Keratinocyte (primary cell): Measurements from ENCODE around the gene SLC4A2. TPM values are rescaled to one million over a fixed set of nuclear protein-coding genes. Genes with fewer than 3 reads are reported as not detected.

Experiments used
- DNase-seq: peaks from one replicate; pipeline ENCODE4 v3.0.0-alpha.2; 2011; ENCODE audit warnings: low read depth, missing footprints, low spot score
- FAIRE-seq: peaks from 2 replicates; lab custom pipeline; 2011; peaks lifted over from hg19 to GRCh38; lab: Jason Lieb, UNC
- H2AFZ ChIP-seq: 2 replicates; pipeline ENCODE4 v1.6.0; 2012; ENCODE audit warnings: low read length, control low read depth, inconsistent platforms; ENCODE audit not compliant: control insufficient read depth
- H3K27ac ChIP-seq: 2 replicates; pipeline ENCODE4 v1.5.1; 2011; ENCODE audit warnings: low read length; ENCODE audit not compliant: control insufficient read depth, insufficient read depth
- H3K27me3 ChIP-seq: 3 replicates; pipeline ENCODE4 v1.6.0; 2011; ENCODE audit warnings: low read length; ENCODE audit not compliant: control insufficient read depth, insufficient read depth; ENCODE audit errors: extremely low read depth
- H3K36me3 ChIP-seq, 2 experiments: 2 replicates in 1 of 2; 3 replicates in 1 of 2; pipeline ENCODE4 v1.5.1; 2011; ENCODE audit warnings: low read length in 2 of 2, mild to moderate bottlenecking in 1 of 2; ENCODE audit not compliant: control insufficient read depth in 2 of 2, insufficient read depth in 2 of 2; ENCODE audit errors: extremely low read depth in 1 of 2
- H3K4me1 ChIP-seq: 3 replicates; pipeline ENCODE4 v1.5.1; 2011; ENCODE audit warnings: low read length; ENCODE audit not compliant: control insufficient read depth, insufficient read depth; ENCODE audit errors: extremely low read depth
- H3K4me2 ChIP-seq: 3 replicates; pipeline ENCODE4 v1.6.0; 2011; ENCODE audit warnings: low read depth, low read length; ENCODE audit not compliant: control insufficient read depth, insufficient read depth; ENCODE audit errors: extremely low read depth
- H3K4me3 ChIP-seq, 3 experiments: fragments of 200-600 bp in 1 of 3; sonication (generic) in 1 of 3; 2 replicates in 2 of 3; 3 replicates in 1 of 3; pipeline ENCODE4 v1.5.1; 2011 to 2016; ENCODE audit warnings: low read length in 3 of 3, mild to moderate bottlenecking in 3 of 3, control low read depth in 2 of 3, inconsistent platforms in 1 of 3, low read depth in 1 of 3, mixed read lengths in 1 of 3, mixed run types in 1 of 3, moderate library complexity in 1 of 3; ENCODE audit not compliant: control insufficient read depth in 2 of 3, insufficient read depth in 2 of 3; ENCODE audit errors: extremely low read depth in 1 of 3
- H3K79me2 ChIP-seq: 2 replicates; pipeline ENCODE4 v1.6.0; 2012; ENCODE audit warnings: low read length; ENCODE audit not compliant: control insufficient read depth, insufficient read depth
- H3K9ac ChIP-seq: 3 replicates; pipeline ENCODE4 v1.6.0; 2011; ENCODE audit warnings: low read length; ENCODE audit not compliant: control insufficient read depth, insufficient read depth; ENCODE audit errors: extremely low read depth
- H3K9me1 ChIP-seq: 3 replicates; pipeline ENCODE4 v1.6.0; 2011; ENCODE audit warnings: low read length; ENCODE audit not compliant: control insufficient read depth, insufficient read depth; ENCODE audit errors: extremely low read depth
- H3K9me3 ChIP-seq: 2 replicates; pipeline ENCODE4 v1.5.1; 2012; ENCODE audit warnings: low read depth, low read length; ENCODE audit not compliant: control insufficient read depth
- H4K20me1 ChIP-seq: 3 replicates; pipeline ENCODE4 v1.6.0; 2011; ENCODE audit warnings: low read length; ENCODE audit not compliant: control insufficient read depth, insufficient read depth; ENCODE audit errors: extremely low read depth
- EZH2 ChIP-seq: IDR thresholded peaks from one replicate; pipeline ENCODE4 v1.6.1; 2012; ENCODE audit warnings: inconsistent platforms, mild to moderate bottlenecking, low read length, moderate library complexity
- dilution Hi-C: fragments of 300-500 bp; cut with MboI; formaldehyde crosslinking; loops from one replicate; pipeline ENCODE4 v1.7.0; 2020; ENCODE audit warnings: low sequenced_read_pairs; ENCODE audit not compliant: extremely low pct_ligation_motif_present
- polyA plus RNA-seq, 5 experiments: library from polyadenylated mRNA; depleted of rRNA in 3 of 5; stranded (reverse) in 3 of 5; stranded (forward) in 1 of 5; unstranded in 1 of 5; fragments of >200 nt; gene quantifications; 1 replicate in 1 of 5; 2 replicates in 3 of 5; 3 replicates in 1 of 5; pipeline versions ENCODE4 v1.2.1 to v1.2.3, GENCODE V29; 2011 to 2012; ENCODE audit warnings: missing spikeins in 2 of 5, low read depth in 1 of 5, low replicate concordance in 1 of 5
- TF ChIP-seq, protein P1 (sequence below), 3 experiments: IDR thresholded peaks in 1 of 3; conservative IDR thresholded peaks in 1 of 3; optimal IDR thresholded peaks in 1 of 3; 2 replicates in 2 of 3; 3 replicates in 1 of 3; pipeline versions ENCODE3 to v1.5.1; 2011; ENCODE audit warnings: low read length in 3 of 3, mild to moderate bottlenecking in 3 of 3, moderate library complexity in 2 of 3, control low read depth in 1 of 3, inconsistent platforms in 1 of 3; ENCODE audit not compliant: insufficient read depth in 2 of 3; ENCODE audit errors: extremely low read depth in 1 of 3

The SLC4A2 gene
- polyA plus RNA-seq, 1 donor (not counting 4 experiments of a cell fraction or from before 2014, with no cell fraction given) = 33.8 TPM

- Histone ChIP-seq H3K36me3 (no peaks in the 10 kb centered on the region), H3K4me2 (no peak overlapping the region), H3K4me3 (no peak overlapping the region), H3K27me3 (peaks cover 59% of the 10 kb centered on the region), H3K79me2 (no peaks in the 10 kb centered on the region), H3K9me3 (no peaks in the 10 kb centered on the region), H3K9ac (no peak overlapping the region), H3K4me1 (peaks cover 12% of the 10 kb centered on the region), H3K9me1 (no peaks in the 10 kb centered on the region), H2AFZ (no peak overlapping the region), H4K20me1 (no peaks in the 10 kb centered on the region), H3K27ac (no peak overlapping the region)
- FAIRE-seq (no peak), DNase-seq (no peak)
- dilution Hi-C loops = no loop called here
- TF ChIP-seq EZH2 = no peak
- TF ChIP-seq, protein P1, sequence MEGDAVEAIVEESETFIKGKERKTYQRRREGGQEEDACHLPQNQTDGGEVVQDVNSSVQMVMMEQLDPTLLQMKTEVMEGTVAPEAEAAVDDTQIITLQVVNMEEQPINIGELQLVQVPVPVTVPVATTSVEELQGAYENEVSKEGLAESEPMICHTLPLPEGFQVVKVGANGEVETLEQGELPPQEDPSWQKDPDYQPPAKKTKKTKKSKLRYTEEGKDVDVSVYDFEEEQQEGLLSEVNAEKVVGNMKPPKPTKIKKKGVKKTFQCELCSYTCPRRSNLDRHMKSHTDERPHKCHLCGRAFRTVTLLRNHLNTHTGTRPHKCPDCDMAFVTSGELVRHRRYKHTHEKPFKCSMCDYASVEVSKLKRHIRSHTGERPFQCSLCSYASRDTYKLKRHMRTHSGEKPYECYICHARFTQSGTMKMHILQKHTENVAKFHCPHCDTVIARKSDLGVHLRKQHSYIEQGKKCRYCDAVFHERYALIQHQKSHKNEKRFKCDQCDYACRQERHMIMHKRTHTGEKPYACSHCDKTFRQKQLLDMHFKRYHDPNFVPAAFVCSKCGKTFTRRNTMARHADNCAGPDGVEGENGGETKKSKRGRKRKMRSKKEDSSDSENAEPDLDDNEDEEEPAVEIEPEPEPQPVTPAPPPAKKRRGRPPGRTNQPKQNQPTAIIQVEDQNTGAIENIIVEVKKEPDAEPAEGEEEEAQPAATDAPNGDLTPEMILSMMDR (optimal IDR thresholded peaks at IDR 0.05 in 1 of 3, IDR thresholded peaks at IDR 0.05 in 1 of 3, conservative IDR thresholded peaks at IDR 0.05 in 1 of 3; ENCODE audit: extremely low read depth in 1 of 3, insufficient read depth in 2 of 3, low read length in 3 of 3) = no peak
These were observed 44.4 kb upstream of the SLC4A2 start for GRCh38 chr7:151014950-151015349.

DNA sequence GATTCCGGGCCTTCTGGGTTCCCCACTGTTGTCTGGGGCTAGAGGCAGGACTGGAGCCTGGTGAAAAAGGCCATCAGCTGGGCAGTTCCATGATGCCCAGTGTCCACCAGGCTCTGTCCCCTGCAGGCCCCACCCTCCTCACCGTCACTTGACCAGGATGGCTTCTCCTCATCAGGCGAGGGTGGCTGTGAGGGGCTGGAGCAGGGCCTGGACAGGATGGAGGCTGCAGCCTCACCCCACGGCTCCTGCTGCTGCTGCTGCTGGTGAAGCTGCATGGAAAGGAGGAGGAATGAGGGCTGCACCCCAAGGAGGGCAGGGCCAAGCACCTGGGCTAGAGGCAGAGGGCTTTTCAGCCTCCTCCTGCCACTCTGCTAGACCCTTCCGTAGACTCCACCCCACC is 43.4 kb upstream of the SLC4A2 start:
- TF ChIP-seq, protein P1 (optimal IDR thresholded peaks at IDR 0.05 in 1 of 3, IDR thresholded peaks at IDR 0.05 in 1 of 3, conservative IDR thresholded peaks at IDR 0.05 in 1 of 3; ENCODE audit: extremely low read depth in 1 of 3, insufficient read depth in 2 of 3, low read length in 3 of 3) = no peak
- TF ChIP-seq EZH2 = no peak
- H3K4me2 ChIP-seq = no peak overlapping the region
- H3K27ac ChIP-seq = no peak overlapping the region
- H3K36me3 ChIP-seq = no peaks in the 10 kb centered on the region
- H3K4me3 ChIP-seq = no peak overlapping the region
- no peaks in the 10 kb centered on the region for H4K20me1 ChIP-seq
- no peaks in the 10 kb centered on the region for H3K9me3 ChIP-seq
- dilution Hi-C loops = no loop called here
- H3K27me3 ChIP-seq = peaks cover 60% of the 10 kb centered on the region
- FAIRE-seq (no peak), DNase-seq (no peak)
- peaks cover 8% of the 10 kb centered on the region for H3K4me1 ChIP-seq
- H3K9me1 ChIP-seq = no peaks in the 10 kb centered on the region
- no peak overlapping the region for H3K9ac ChIP-seq
- no peaks in the 10 kb centered on the region for H3K79me2 ChIP-seq
- no peak overlapping the region for H2AFZ ChIP-seq
